Muscle of leg (tissue), 11 donors: ENCODE measurements around the gene ACSF3. TPM values are rescaled to one million over a fixed set of nuclear protein-coding genes. Genes with fewer than 3 reads are reported as not detected.

Experiments
- DNase-seq: peaks from one replicate; pipeline ENCODE4 v3.0.0; 2013
- H3K27ac ChIP-seq: one replicate; pipeline ENCODE4 v1.5.1; 2013; ENCODE audit warnings: mild to moderate bottlenecking, low read length, control low read depth
- H3K27me3 ChIP-seq: one replicate; pipeline ENCODE4 v1.6.1; 2013; ENCODE audit warnings: low read length; ENCODE audit not compliant: control insufficient read depth, insufficient read depth
- H3K36me3 ChIP-seq: one replicate; pipeline ENCODE4 v1.6.1; 2013; ENCODE audit warnings: low read length; ENCODE audit not compliant: control insufficient read depth, insufficient read depth
- H3K4me1 ChIP-seq: one replicate; pipeline ENCODE4 v1.6.1; 2013; ENCODE audit warnings: low read length; ENCODE audit not compliant: control insufficient read depth, insufficient read depth
- H3K4me3 ChIP-seq: one replicate; pipeline ENCODE4 v1.5.1; 2013; ENCODE audit warnings: low read length, control low read depth
- H3K9me3 ChIP-seq: replicated peaks from 2 replicates; pipeline ENCODE4 v1.6.1; 2013; ENCODE audit warnings: low read depth, low read length; ENCODE audit not compliant: control insufficient read depth
- WGBS: methylation state at CpG from one replicate; pipeline ENCODE4 v1.1.5; 2013; ENCODE audit warnings: missing lambda C conversion rate; ENCODE audit not compliant: insufficient coverage; 5-methylcytosine and 5-hydroxymethylcytosine counted together
- polyA plus RNA-seq, 8 donors: library from polyadenylated mRNA; unstranded; fragments of 120-200 nt; gene quantifications; one replicate each; pipeline versions ENCODE4 v1.2.1 to v1.2.3, GENCODE V29; 2013; ENCODE audit warnings: inconsistent platforms in 1 of 8, low replicate concordance in 1 of 8; ENCODE audit not compliant: insufficient read length in 8 of 8, insufficient read depth in 1 of 8
- total RNA-seq: library from RNA; stranded (reverse); fragments of 120-200 nt; gene quantifications from one replicate; pipeline ENCODE4 v1.2.4, GENCODE V29; 2013

The ACSF3 gene
- total and polyA plus RNA-seq, 9 donors, result 13.4 to 18.6 (median 16.7) TPM

DNA sequence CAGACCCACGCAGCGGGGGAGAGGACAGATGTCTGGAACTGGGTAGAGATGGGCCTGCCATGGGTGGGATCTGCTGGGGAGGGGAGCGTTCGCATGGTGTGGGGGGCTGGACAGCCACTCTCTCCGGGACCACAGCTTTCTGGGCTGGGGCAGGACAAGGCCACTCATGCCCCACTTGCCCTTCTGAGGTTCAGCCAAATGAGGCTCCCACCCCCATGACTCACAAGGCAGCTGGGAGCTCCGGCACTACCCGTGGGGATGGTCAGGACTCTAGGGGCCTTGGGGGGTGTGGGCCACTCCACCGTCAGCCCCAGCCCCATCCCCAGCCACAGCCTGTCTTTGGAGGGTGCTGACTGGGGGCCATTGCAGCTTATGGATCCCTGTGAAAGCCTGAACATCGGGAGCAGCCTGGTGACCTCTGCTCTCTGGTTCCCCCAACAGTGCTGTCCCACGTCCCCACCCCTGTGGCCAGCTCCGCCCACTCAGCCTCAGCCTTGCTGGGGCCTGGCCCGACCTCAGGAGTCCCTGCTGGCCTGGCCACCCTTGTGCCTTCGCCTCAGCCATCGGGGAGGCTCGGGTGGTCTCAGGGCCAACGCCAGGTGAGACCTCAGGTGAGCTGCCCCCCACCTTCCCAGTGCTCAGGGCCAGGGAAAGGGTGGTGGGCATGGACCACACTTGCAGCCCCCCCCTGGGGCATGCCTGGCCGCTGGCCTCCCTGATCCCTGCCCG lies 73.2 kb downstream of the ACSF3 start:
- H3K4me1 ChIP-seq, result peaks cover 24% of the 10 kb centered on the region
- H3K4me3 ChIP-seq, result no peak overlapping the region
- no peak overlapping the region for H3K27ac ChIP-seq
- 53% methylated on average over 13 of the region's 18 CpGs for WGBS
- no peaks in the 10 kb centered on the region for H3K9me3 ChIP-seq
- H3K27me3 ChIP-seq, result peaks cover 28% of the 10 kb centered on the region
- DNase-seq, result no peak
- no peaks in the 10 kb centered on the region for H3K36me3 ChIP-seq

DNA sequence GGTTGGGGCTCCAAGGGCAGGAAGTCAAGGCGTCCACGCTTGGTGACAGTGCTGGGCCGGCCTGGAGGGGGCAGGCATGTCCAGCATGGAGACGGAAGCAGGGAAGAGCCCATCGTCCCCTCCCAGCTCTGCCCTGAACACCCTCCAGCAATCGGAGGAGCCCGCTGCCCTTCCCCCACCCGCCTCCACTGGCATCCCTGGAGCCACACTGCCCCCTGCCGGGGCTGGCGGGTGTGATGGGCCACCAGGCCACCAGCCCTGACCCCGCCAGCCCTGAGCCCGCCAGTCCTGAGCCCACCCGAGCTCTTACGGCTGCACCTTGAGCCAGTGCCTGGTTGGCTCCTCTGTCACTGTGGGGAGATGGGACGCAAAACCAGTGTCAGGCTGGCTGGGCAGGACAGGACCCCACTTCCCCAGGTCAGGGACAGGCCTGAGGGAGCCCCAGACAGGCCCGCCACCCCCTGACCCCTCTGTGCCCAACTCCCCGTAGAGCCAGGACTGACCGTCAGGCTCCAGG lies 73.8 kb downstream of the ACSF3 start:
- Histone ChIP-seq H3K9me3 (no peaks in the 10 kb centered on the region), H3K4me1 (peaks cover 25% of the 10 kb centered on the region), H3K36me3 (no peaks in the 10 kb centered on the region), H3K27ac (no peak overlapping the region), H3K4me3 (no peak overlapping the region), H3K27me3 (peaks cover 32% of the 10 kb centered on the region)
- 18% methylated on average over 18 of the region's 18 CpGs for WGBS
- DNase-seq, result peak; percentile 75

DNA sequence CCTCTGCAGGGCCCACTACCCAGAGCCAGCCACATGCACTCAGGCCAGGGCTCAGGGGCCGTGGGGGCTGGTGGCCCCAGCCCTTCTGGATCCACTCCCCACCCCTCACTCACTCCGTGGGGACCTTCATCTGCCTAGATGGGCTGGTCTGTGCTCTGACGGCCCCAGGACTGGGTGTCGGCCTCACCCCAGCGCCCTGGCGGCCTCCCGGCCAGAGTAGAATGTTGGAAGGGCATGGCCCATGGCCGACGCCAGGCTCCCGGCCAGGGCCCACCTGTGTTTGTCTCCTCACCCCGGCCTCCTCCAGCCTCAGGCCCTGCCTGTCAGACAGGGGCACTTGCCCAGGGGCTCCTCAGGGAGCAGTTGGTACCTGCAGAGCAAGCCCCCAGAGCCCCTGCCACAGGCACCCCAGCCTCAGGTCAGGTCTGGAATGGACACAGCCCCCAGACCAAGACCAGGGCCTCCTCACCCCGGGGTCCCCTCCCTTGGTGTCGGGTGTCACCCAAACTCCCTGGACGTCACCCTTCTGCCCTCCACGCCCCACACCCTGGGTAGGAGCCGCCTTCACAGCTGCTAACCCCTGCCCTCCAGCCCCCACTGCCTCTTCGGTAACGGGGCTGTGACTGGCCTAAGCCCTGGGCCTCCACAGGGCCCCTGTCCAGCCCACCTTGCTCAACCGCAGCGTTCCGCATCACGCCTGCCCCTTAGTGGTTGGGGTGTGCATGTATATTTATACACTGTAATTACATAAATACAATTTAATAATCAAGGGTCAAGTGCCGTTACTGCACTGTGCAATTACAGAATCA lies 74.9 kb downstream of the ACSF3 start:
- Histone ChIP-seq H3K4me3 (no peak overlapping the region), H3K27ac (no peak overlapping the region), H3K4me1 (peaks cover 35% of the 10 kb centered on the region), H3K36me3 (no peaks in the 10 kb centered on the region), H3K27me3 (peaks cover 29% of the 10 kb centered on the region), H3K9me3 (no peaks in the 10 kb centered on the region)
- 71% methylated on average over 15 of the region's 23 CpGs for WGBS
- no peak for DNase-seq

DNA sequence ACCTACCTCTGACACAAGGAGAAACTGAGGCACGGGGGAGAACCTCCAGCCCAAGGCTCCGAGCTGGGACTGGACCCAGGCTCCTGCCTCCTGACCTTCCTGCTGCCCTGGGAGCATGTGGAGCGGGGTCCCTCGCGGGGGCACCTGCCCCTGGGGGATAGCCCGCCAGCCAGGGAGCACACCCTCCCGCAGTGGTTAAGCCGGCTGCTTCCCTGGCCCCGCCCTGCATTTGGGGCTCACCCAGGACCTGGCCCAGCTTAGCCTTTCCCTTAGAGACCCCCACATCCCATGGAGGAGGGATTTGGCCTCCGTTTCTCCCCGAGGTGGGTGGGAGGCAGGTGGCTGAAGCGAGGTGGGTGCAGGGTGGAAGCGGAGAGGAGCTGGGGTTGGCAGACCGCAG lies 76.1 kb downstream of the ACSF3 start:
- 68% methylated on average over 6 of the region's 14 CpGs for WGBS
- Histone ChIP-seq H3K36me3 (peaks cover 3% of the 10 kb centered on the region), H3K4me3 (no peak overlapping the region), H3K9me3 (no peaks in the 10 kb centered on the region), H3K27me3 (peaks cover 27% of the 10 kb centered on the region), H3K27ac (no peak overlapping the region), H3K4me1 (peaks cover 47% of the 10 kb centered on the region)
- no peak for DNase-seq

DNA sequence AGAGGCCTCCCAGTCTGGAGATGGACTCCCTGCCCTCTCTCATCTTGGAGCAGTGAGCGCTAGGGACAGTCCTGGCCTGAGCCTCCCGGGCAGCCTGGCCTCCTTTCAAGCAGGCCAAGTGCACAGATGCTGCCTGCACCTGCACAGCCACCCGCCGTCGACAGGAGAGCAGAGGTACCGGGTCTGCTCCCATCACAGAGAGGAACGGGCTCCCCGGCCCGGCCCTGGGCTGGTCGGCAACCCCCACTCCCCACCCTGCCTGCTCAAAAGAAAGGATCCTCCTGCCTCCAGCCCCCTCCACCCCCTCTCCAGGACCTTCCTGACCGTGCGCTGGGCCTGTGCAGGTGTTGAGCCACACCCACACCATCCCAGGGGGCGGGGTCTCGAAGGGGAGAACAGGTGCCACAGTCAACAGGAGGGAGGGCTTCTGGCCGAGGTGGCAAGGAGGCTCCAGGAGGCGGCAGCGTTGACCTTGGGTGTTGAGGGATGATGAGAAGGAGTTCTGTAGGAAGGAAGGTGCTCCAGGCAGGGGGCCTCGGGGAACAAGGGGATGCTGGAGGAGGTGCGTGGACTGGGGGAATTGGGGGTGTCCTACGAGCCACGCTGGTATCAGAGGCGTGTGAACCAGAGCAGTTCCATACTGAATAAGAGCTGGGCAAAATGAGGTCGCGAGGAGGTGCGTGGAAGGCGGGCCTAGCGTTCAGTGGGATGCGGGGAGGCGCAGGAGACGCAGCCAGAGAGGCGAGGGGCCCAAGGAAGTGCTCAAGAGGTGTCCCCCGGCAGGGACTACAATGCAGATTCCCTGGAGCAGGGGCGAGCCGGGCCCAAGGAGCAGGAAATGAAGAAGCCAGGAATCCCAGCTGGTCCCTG lies 76.9 kb downstream of the ACSF3 start:
- peaks cover 27% of the 10 kb centered on the region for H3K27me3 ChIP-seq
- no peaks in the 10 kb centered on the region for H3K9me3 ChIP-seq

DNA sequence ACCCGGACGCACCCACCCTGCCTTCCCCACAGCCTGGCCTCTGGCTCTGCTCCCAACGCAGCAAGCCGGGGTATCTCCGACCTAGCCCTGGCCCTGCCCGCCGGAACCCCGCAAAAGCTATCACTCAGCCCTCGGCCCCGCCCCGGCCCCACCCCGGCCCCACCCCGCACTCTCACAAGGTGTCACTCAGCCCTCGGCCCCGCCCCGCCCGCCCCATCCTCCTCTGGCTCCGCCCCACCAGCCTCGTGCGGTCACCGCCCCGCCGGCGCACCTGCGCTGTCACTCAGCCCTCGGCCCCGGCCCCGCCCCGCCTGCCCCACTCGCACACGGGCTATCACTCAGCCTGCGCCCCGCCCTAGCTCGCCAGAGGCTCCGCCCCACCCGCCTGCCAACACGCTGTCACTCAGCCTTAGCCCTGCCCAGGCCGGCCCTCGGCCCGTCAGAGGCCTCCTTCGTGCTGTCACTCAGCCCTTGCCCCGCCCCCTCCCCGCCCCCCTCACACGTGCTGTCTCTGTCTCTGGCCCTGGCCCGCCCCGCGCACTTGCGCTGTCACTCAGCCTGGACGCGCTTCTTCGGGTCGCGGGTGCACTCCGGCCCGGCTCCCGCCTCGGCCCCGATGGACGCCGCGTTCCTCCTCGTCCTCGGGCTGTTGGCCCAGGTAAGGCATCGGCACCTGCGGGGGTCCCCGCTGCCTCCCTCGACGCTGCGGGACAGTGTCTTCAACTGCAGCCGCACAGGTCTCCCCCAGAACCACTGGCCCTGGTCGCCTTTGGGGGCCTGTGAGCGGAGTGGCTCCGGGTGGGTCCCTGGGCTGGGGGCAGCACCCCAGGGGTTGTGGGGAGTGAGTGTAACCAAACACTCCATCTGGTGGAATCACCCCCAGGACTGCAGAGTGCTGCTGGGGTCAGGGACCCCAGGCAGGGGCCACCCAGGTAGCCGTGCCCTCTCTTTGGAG lies 77.8 kb downstream of the ACSF3 start, which contains the start of gene CDH15:
TSS of gene CDH15 (plus strand) at position 533 of the 955 bp plus-strand sequence. CDS start at position 617, 84 bp downstream.
- Histone ChIP-seq H3K4me3 (peak within 1 kb of the TSS; percentile 88), H3K9me3 (no peaks in the 10 kb centered on the region), H3K27me3 (peaks cover 27% of the 10 kb centered on the region), H3K4me1 (peaks cover 63% of the 10 kb centered on the region), H3K36me3 (peaks cover 9% of the 10 kb centered on the region), H3K27ac (peak within 1 kb of the TSS; percentile 86)
- DNase-seq, result peak; percentile 95
- 3% methylated on average over 59 of the region's 74 CpGs for WGBS

More for the DNA sequence above, 76.9 kb downstream of the ACSF3 start:
- 13% methylated on average over 30 of the region's 34 CpGs for WGBS
- DNase-seq, result no peak
- H3K4me3 ChIP-seq, result peak overlapping the region; percentile 9
- H3K4me1 ChIP-seq, result peaks cover 55% of the 10 kb centered on the region
- H3K27ac ChIP-seq, result no peak overlapping the region
- peaks cover 3% of the 10 kb centered on the region for H3K36me3 ChIP-seq

DNA sequence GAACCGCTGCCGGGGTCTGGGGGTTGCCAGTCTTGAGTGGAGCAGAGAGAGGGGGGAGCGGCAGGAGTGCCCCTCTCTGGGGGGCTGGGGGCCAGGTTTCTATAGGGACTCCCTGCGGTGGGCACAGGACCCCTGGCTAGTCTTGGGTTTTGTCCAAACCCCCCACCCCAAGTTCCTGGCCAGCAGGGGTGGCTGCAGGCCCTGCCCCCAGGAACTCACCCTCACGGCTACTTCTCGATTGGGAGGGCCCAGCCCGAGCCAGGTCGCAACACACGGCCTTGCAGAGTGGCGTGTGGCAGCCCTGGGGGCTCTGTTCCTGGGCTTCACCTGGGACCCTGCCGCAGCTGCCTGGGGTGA lies 78.5 kb downstream of the ACSF3 start:
- peaks cover 27% of the 10 kb centered on the region for H3K27me3 ChIP-seq
- H3K4me1 ChIP-seq, result peaks cover 66% of the 10 kb centered on the region
- H3K27ac ChIP-seq, result peak overlapping the region; percentile 86
- H3K4me3 ChIP-seq, result peak overlapping the region; percentile 88
- 49% methylated on average over 10 of the region's 11 CpGs for WGBS
- DNase-seq, result no peak
- no peaks in the 10 kb centered on the region for H3K9me3 ChIP-seq
- H3K36me3 ChIP-seq, result peaks cover 14% of the 10 kb centered on the region

DNA sequence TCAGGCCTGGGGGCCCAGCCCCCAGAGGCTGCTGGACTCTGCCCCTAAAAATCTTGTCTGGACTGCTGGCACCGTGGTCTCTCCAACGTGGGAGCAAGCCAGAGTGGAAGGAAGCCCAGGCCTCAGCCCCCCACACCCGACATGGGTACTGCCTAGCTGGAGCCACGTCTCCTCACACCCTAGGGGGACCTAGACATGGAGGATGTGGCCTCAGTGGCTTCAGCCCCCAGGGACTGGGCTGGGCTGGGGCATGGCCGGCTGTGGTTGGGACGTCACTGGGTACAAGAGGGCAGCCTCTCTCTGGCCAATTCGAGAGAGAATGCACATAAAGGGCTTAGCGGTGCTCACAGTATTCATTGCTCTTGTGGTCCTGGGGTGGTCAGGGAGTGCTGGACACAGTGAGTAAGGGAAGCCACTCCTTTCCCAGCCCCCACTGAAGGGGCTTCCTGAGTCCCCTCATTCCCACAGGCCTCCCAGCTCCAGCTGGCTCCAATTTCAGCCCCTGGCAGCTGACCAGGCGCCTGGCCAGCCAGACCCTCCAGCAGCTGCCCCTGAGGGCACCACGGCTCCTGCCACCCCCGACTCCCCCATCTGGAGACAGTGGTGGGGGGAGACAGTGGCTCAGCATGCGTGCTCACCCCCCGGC lies 79.0 kb downstream of the ACSF3 start:
- peaks cover 14% of the 10 kb centered on the region for H3K36me3 ChIP-seq
- peak overlapping the region; percentile 88 for H3K4me3 ChIP-seq
- peaks cover 27% of the 10 kb centered on the region for H3K27me3 ChIP-seq
- peak overlapping the region; percentile 86 for H3K27ac ChIP-seq
- DNase-seq, result peak; percentile 68
- H3K9me3 ChIP-seq, result no peaks in the 10 kb centered on the region
- WGBS, result 33% methylated on average over 6 of the region's 13 CpGs
- H3K4me1 ChIP-seq, result peaks cover 66% of the 10 kb centered on the region
